Kidney (tissue), 14 donors: ENCODE measurements around the gene SLC5A9. TPM values are rescaled to one million over a fixed set of nuclear protein-coding genes. Genes with fewer than 3 reads are reported as not detected.

ENCODE experiments used
- DNase-seq, 5 donors: peaks; one replicate each; pipeline ENCODE4 v3.0.0-alpha.2; 2013 to 2020
- FAIRE-seq: peaks from 2 replicates; lab custom pipeline; 2012; peaks lifted over from hg19 to GRCh38; lab: Jason Lieb, UNC
- H3K27ac ChIP-seq, 2 donors: one replicate each; pipeline ENCODE4 v1.7.0; 2013; ENCODE audit warnings: low read depth in 2 of 2, low read length in 2 of 2, inconsistent platforms in 1 of 2
- H3K27me3 ChIP-seq: one replicate; pipeline ENCODE4 v1.7.1; 2013; ENCODE audit warnings: low read length, inconsistent platforms; ENCODE audit not compliant: control insufficient read depth, insufficient read depth
- H3K36me3 ChIP-seq, 3 donors: one replicate each; pipeline versions ENCODE4 v1.7.0 to v1.7.1; 2013; ENCODE audit warnings: low read length in 3 of 3, control low read depth in 1 of 3, inconsistent platforms in 1 of 3; ENCODE audit not compliant: insufficient read depth in 3 of 3, control insufficient read depth in 2 of 3
- H3K4me1 ChIP-seq, 3 donors: one replicate each; pipeline versions ENCODE4 v1.7.0 to v1.7.1; 2013; ENCODE audit warnings: low read length in 3 of 3, inconsistent platforms in 1 of 3, low read depth in 1 of 3; ENCODE audit not compliant: control insufficient read depth in 2 of 3, insufficient read depth in 2 of 3
- H3K4me3 ChIP-seq, 3 donors: one replicate each; pipeline versions ENCODE4 v1.7.0 to v1.8.1; 2013; ENCODE audit warnings: low read length in 3 of 3, control low read depth in 1 of 3, inconsistent platforms in 1 of 3
- H3K9ac ChIP-seq, 3 donors: one replicate each; pipeline versions ENCODE4 v1.7.0 to v1.7.1; 2013; ENCODE audit warnings: low read length in 3 of 3, control low read depth in 1 of 3, inconsistent platforms in 1 of 3
- H3K9me3 ChIP-seq, 3 donors: one replicate each; pipeline versions ENCODE4 v1.7.0 to v1.7.1; 2013; ENCODE audit warnings: low read length in 3 of 3, control low read depth in 1 of 3, inconsistent platforms in 1 of 3; ENCODE audit not compliant: control insufficient read depth in 2 of 3, insufficient read depth in 1 of 3
- CTCF ChIP-seq: IDR thresholded peaks from 3 replicates; pipeline ENCODE4 v1.5.1; 2012; ENCODE audit warnings: mild to moderate bottlenecking, moderate library complexity, borderline replicate concordance; ENCODE audit not compliant: insufficient read depth; ENCODE audit errors: extremely low read depth
- intact Hi-C: fragments of 100-400 bp; cut with DNase I; formaldehyde crosslinking; loops from one replicate; pipeline ENCODE4 v1.11.1; 2022
- polyA plus RNA-seq: library from polyadenylated mRNA; stranded (reverse); fragments of 350-450 nt; fragmentation: Illumina TruSeq; extraction: RNeasy Lipid Tissue Mini Kit (QIAGEN cat#74804); gene quantifications from one replicate; pipeline ENCODE4 v1.2.3, GENCODE V29; 2014; ENCODE audit warnings: low read depth, low replicate concordance; ENCODE audit not compliant: insufficient read depth
- total RNA-seq: library from RNA; stranded (reverse); fragmentation: NEBNext Ultra II Directional; extraction: Animal tissue kit (Norgen Biotek cat#: 25700); gene quantifications from one replicate; pipeline ENCODE4 v1.2.1, GENCODE V29; 2021
- donor health status: control.
- donor health status: control.
- donor health status: control.
- donor health status: control.
- donor health status: control.
- donor health status: DM: yes; HTN: yes; CAD: no.
- donor health status: Normal renal cell carcinoma (clear cell type).

The SLC5A9 gene
- total and polyA plus RNA-seq, 2 donors from 2014 or later, result 2.3 to 4.4 TPM

- no peak overlapping the region for H3K9ac ChIP-seq
- DNase-seq (peak in 1 of 5 donors; percentile 8), FAIRE-seq (no peak)
- intact Hi-C loops, result no loop called here
- peaks cover 0 to 6% (median 0%) of the 10 kb centered on the region in 3 donors for H3K36me3 ChIP-seq
- peak; percentile 14 for TF ChIP-seq CTCF
- no peak overlapping the region for H3K4me3 ChIP-seq
- H3K4me1 ChIP-seq, result peaks cover 0 to 10% (median 9%) of the 10 kb centered on the region in 3 donors
- H3K27ac ChIP-seq, result no peak overlapping the region
- no peaks in the 10 kb centered on the region for H3K27me3 ChIP-seq
- H3K9me3 ChIP-seq, result peaks cover 0 to 2% (median 0%) of the 10 kb centered on the region in 3 donors
Measured at GRCh38 chr1:48228156-48228555, 5.6 kb downstream of the SLC5A9 start.

GRCh38 chr1:48229317-48229716 lies 6.8 kb downstream of the SLC5A9 start:
- no peak for DNase-seq
- Histone ChIP-seq H3K9ac (no peak overlapping the region), H3K9me3 (peaks cover 0 to 2% (median 0%) of the 10 kb centered on the region in 3 donors), H3K27me3 (no peaks in the 10 kb centered on the region), H3K27ac (no peak overlapping the region), H3K4me3 (no peak overlapping the region), H3K4me1 (peaks cover 0 to 7% (median 0%) of the 10 kb centered on the region in 3 donors), H3K36me3 (peaks cover 0 to 6% (median 0%) of the 10 kb centered on the region in 3 donors)
- intact Hi-C loops, result no loop called here
- TF ChIP-seq CTCF, result no peak
- FAIRE-seq, result no peak

DNA sequence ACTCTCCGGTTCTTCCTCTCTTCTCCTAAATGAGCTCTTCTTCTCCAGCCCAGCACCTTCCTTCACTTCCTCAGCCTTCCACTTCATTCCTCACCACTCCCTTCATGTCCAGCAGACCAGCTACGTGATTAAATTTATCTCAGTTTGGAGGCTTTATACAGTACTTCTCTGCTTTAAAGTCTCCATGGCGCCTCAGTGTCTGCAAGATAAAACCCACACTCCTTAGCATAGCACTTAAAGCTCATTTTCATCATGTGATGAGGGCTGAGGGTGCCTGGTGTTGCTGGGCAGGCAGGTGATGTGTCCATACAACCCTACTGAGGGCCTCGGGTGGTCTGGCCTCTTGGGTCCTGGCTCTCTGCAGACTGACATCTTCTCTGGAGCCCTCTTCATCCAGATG lies 7.7 kb downstream of the SLC5A9 start:
- Histone ChIP-seq H3K4me1 (peaks cover 0 to 10% (median 0%) of the 10 kb centered on the region in 3 donors), H3K27me3 (no peaks in the 10 kb centered on the region), H3K4me3 (no peak overlapping the region), H3K27ac (no peak overlapping the region), H3K36me3 (peaks cover 0 to 6% (median 0%) of the 10 kb centered on the region in 3 donors), H3K9me3 (peaks cover 0 to 2% (median 0%) of the 10 kb centered on the region in 3 donors), H3K9ac (no peak overlapping the region)
- intact Hi-C loops, result no loop called here
- FAIRE-seq (no peak), DNase-seq (no peak)
- TF ChIP-seq CTCF, result no peak

- DNase-seq (no peak), FAIRE-seq (no peak)
- no peak for TF ChIP-seq CTCF
- Histone ChIP-seq H3K4me1 (peaks cover 0 to 2% (median 0%) of the 10 kb centered on the region in 3 donors), H3K9me3 (no peaks in the 10 kb centered on the region), H3K4me3 (no peak overlapping the region), H3K27ac (no peak overlapping the region), H3K27me3 (no peaks in the 10 kb centered on the region), H3K9ac (no peak overlapping the region), H3K36me3 (no peaks in the 10 kb centered on the region)
- intact Hi-C loops, result no loop called here
Measured at GRCh38 chr1:48232722-48233121, 10.2 kb downstream of the SLC5A9 start.
